ENCODE results near the gene LARP7.

GRCh38 chr4:112647785-112648184, 10.8 kb downstream of the LARP7 start:
- TF ChIP-seq REST (IDR thresholded peaks at IDR 0.05; ENCODE audit: low read depth) (no peak), TCF12 (IDR thresholded peaks at IDR 0.05; ENCODE audit: low read depth) (no peak), CEBPB (IDR thresholded peaks at IDR 0.05) (no peak), FOXM1 (IDR thresholded peaks at IDR 0.05; ENCODE audit: borderline replicate concordance, low read depth) (no peak), EP300 (IDR thresholded peaks at IDR 0.05; ENCODE audit: borderline replicate concordance) (no peak)
- TF ChIP-seq, protein P1, sequence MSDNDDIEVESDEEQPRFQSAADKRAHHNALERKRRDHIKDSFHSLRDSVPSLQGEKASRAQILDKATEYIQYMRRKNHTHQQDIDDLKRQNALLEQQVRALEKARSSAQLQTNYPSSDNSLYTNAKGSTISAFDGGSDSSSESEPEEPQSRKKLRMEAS (IDR thresholded peaks at IDR 0.05), result no peak
